ENCODE measurements around the gene AKAP5.

Gene AKAP5

GRCh38 chr14:64465191-64465822 is at the start of gene AKAP5:
Gene AKAP5, plus strand, starts transcription at chr14:64465499. Its CDS starts 2,896 bp downstream, at chr14:64468395.
- H3K4me3 ChIP-seq (ENCODE audit: low read length), result peak within 1 kb of the TSS; percentile 72

GRCh38 chr14:64416348-64416932 is 48.9 kb upstream of the AKAP5 start:
- no peak for TF ChIP-seq CTCF (conservative IDR thresholded peaks at IDR 0.05; ENCODE audit: low read length)
- no peak for DNase-seq (ENCODE audit: low read depth)
- no peak overlapping the region for H3K4me3 ChIP-seq (ENCODE audit: low read length)

More at GRCh38 chr14:64465191-64465822, at the start of gene AKAP5:
- no peak for DNase-seq (ENCODE audit: low read depth)
- TF ChIP-seq CTCF (conservative IDR thresholded peaks at IDR 0.05; ENCODE audit: low read length), result no peak

GRCh38 chr14:64417055-64417770 is 48.1 kb upstream of the AKAP5 start:
- H3K4me3 ChIP-seq (ENCODE audit: low read length), result no peak overlapping the region
- no peak for DNase-seq (ENCODE audit: low read depth)
- TF ChIP-seq CTCF (conservative IDR thresholded peaks at IDR 0.05; ENCODE audit: low read length), result no peak

GRCh38 chr14:64417771-64418125 is 47.6 kb upstream of the AKAP5 start:
- H3K4me3 ChIP-seq (ENCODE audit: low read length), result no peak overlapping the region
- no peak for DNase-seq (ENCODE audit: low read depth)
- TF ChIP-seq CTCF (conservative IDR thresholded peaks at IDR 0.05; ENCODE audit: low read length), result no peak

GRCh38 chr14:64419003-64419402 is 46.3 kb upstream of the AKAP5 start:
- H3K4me3 ChIP-seq (ENCODE audit: low read length), result no peak overlapping the region
- no peak for DNase-seq (ENCODE audit: low read depth)
- no peak for TF ChIP-seq CTCF (conservative IDR thresholded peaks at IDR 0.05; ENCODE audit: low read length)

- H3K4me3 ChIP-seq (ENCODE audit: low read length), result no peak overlapping the region
- peak; percentile 23 for DNase-seq (ENCODE audit: low read depth)
- TF ChIP-seq CTCF (conservative IDR thresholded peaks at IDR 0.05; ENCODE audit: low read length), result no peak
These were observed 44.1 kb upstream of the AKAP5 start for GRCh38 chr14:64421166-64421565.

- no peak for DNase-seq (ENCODE audit: low read depth)
- TF ChIP-seq CTCF (conservative IDR thresholded peaks at IDR 0.05; ENCODE audit: low read length), result no peak
- no peak overlapping the region for H3K4me3 ChIP-seq (ENCODE audit: low read length)
These were observed 43.3 kb upstream of the AKAP5 start for GRCh38 chr14:64422005-64422404.

Data from AG10803 (cell line).